ENCODE data around the gene SPATS1. TPM values are rescaled to one million over a fixed set of nuclear protein-coding genes. Genes with fewer than 3 reads are reported as not detected.
"Not testable (repeated sequence)": the region's sequence is repeated elsewhere in the genome, so short reads cannot be mapped to it uniquely, and the experiment has no call there.

The SPATS1 gene
- total RNA-seq, 4 donors from 2014 or later = not detected

GRCh38 chr6:44310241-44310640, 32.2 kb upstream of the SPATS1 start:
- Histone ChIP-seq H3K36me3 (peaks cover 32 to 67% (median 62%) of the 10 kb centered on the region in 4 donors), H3K9me3 (no peaks in the 10 kb centered on the region), H3K27ac (replicated peaks in 1 of 4) (no peak overlapping the region), H3K4me3 (no peak overlapping the region), H3K4me1 (peaks cover 8 to 19% (median 14%) of the 10 kb centered on the region in 4 donors), H3K27me3 (no peaks in the 10 kb centered on the region)
- intact Hi-C loops (cut with DNase I) = no loop called here
- TF ChIP-seq POLR2A (IDR thresholded peaks at IDR 0.05; ENCODE audit: low read depth) (no peak), EP300 (IDR thresholded peaks at IDR 0.05) (no peak), POLR2AphosphoS5 (IDR thresholded peaks at IDR 0.05) (no peak)
- no peak for DNase-seq (ENCODE audit: extremely low spot score)
- WGBS = 100% methylated on average over 3 of the region's 3 CpGs

DNA sequence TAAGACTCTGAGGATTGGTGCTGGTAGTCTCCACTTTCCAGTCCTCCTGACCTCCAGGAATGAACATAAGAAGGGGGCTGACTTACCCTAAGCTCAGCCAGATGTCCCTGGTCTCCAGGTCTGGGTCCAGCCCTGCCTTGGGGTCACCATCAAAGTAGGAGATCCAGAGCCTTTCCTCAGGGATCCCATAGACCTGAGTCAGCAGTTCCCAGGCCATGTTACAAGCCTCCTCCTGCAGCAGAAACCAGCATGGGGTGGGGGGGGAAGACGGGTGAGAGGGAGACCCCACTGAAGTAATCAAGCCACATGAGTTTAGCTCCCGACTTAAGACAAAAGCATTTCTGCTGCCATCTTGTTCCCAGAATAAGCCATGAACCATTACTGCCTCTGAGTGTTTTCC, 31.1 kb upstream of the SPATS1 start:
- H3K4me1 ChIP-seq = peaks cover 8 to 19% (median 14%) of the 10 kb centered on the region in 4 donors
- H3K36me3 ChIP-seq = peaks cover 22 to 56% (median 51%) of the 10 kb centered on the region in 4 donors
- no peak for DNase-seq (ENCODE audit: extremely low spot score)
- intact Hi-C loops (cut with DNase I) = no loop called here
- no peak for TF ChIP-seq POLR2AphosphoS5 (IDR thresholded peaks at IDR 0.05)
- no peak for TF ChIP-seq POLR2A (IDR thresholded peaks at IDR 0.05; ENCODE audit: low read depth)
- TF ChIP-seq, protein P1, sequence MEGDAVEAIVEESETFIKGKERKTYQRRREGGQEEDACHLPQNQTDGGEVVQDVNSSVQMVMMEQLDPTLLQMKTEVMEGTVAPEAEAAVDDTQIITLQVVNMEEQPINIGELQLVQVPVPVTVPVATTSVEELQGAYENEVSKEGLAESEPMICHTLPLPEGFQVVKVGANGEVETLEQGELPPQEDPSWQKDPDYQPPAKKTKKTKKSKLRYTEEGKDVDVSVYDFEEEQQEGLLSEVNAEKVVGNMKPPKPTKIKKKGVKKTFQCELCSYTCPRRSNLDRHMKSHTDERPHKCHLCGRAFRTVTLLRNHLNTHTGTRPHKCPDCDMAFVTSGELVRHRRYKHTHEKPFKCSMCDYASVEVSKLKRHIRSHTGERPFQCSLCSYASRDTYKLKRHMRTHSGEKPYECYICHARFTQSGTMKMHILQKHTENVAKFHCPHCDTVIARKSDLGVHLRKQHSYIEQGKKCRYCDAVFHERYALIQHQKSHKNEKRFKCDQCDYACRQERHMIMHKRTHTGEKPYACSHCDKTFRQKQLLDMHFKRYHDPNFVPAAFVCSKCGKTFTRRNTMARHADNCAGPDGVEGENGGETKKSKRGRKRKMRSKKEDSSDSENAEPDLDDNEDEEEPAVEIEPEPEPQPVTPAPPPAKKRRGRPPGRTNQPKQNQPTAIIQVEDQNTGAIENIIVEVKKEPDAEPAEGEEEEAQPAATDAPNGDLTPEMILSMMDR (IDR thresholded peaks at IDR 0.05) = no peak
- no peak for TF ChIP-seq EP300 (IDR thresholded peaks at IDR 0.05)
- no peak overlapping the region for H3K4me3 ChIP-seq
- WGBS = 89% methylated on average over 2 of the region's 2 CpGs
- H3K27ac ChIP-seq (replicated peaks in 1 of 4) = no peak overlapping the region
- H3K27me3 ChIP-seq = no peaks in the 10 kb centered on the region
- no peaks in the 10 kb centered on the region for H3K9me3 ChIP-seq

DNA sequence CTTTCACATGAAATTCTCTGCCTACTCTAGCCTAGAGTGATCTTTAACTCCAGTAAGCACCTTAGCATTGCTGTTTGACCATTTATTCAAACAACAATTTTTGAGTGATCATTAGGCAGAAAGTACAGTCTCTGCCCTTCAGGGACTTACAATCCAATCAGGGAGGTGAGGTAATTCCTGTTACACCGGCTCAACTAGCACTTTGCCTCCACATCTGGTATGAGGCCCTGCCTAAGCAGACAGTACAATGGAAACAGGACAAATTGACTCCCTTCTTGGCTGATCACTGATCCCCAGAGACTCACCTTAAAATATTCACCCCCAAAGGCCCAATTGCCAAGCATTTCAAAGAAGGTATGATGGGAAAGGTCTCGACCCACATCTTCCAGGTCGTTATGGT, 30.7 kb upstream of the SPATS1 start:
- intact Hi-C loops (cut with DNase I) = no loop called here
- H3K36me3 ChIP-seq = peaks cover 18 to 52% (median 47%) of the 10 kb centered on the region in 4 donors
- H3K4me3 ChIP-seq = peak overlapping the region in 1 of 4 donors; percentile 92
- 79% methylated on average over 3 of the region's 3 CpGs for WGBS
- H3K27me3 ChIP-seq = no peaks in the 10 kb centered on the region
- peaks cover 8 to 19% (median 14%) of the 10 kb centered on the region in 4 donors for H3K4me1 ChIP-seq
- no peak for DNase-seq (ENCODE audit: extremely low spot score)
- no peaks in the 10 kb centered on the region for H3K9me3 ChIP-seq
- H3K27ac ChIP-seq (replicated peaks in 1 of 4) = no peak overlapping the region
- TF ChIP-seq EP300 (IDR thresholded peaks at IDR 0.05) (no peak), POLR2AphosphoS5 (IDR thresholded peaks at IDR 0.05) (no peak), POLR2A (IDR thresholded peaks at IDR 0.05; ENCODE audit: low read depth) (no peak)
- TF ChIP-seq, protein P1 (IDR thresholded peaks at IDR 0.05) = no peak

GRCh38 chr6:44312901-44313788, 29.3 kb upstream of the SPATS1 start, which contains the start of gene AARS2:
TSS of gene AARS2 (minus strand) at chr6:44313347. CDS start at chr6:44313323, 24 bp downstream.
- Histone ChIP-seq H3K9me3 (no peaks in the 10 kb centered on the region), H3K27ac (replicated peaks in 1 of 4) (peak within 1 kb of the TSS; percentile 82 to 87 (median 86)), H3K36me3 (peaks cover 13 to 38% (median 33%) of the 10 kb centered on the region in 4 donors), H3K27me3 (no peaks in the 10 kb centered on the region), H3K4me3 (peak within 1 kb of the TSS; percentile 81 to 97 (median 94)), H3K4me1 (peaks cover 8 to 19% (median 14%) of the 10 kb centered on the region in 4 donors)
- 7% methylated on average over 28 of the region's 52 CpGs for WGBS
- TF ChIP-seq POLR2A (IDR thresholded peaks at IDR 0.05; ENCODE audit: low read depth) (peak; percentile 28), POLR2AphosphoS5 (IDR thresholded peaks at IDR 0.05) (peak; percentile 79 to 90), EP300 (IDR thresholded peaks at IDR 0.05) (no peak)
- TF ChIP-seq, protein P1 (IDR thresholded peaks at IDR 0.05) = peak in 2 of 3 experiments; percentile 94 to 96
- peak; percentile 95 for DNase-seq (ENCODE audit: extremely low spot score)
- intact Hi-C loops (cut with DNase I) = no loop called here

- DNase-seq (ENCODE audit: extremely low spot score); intact Hi-C loops (cut with DNase I); H3K9me3 ChIP-seq; H3K27ac ChIP-seq (replicated peaks in 1 of 4); H3K4me3 ChIP-seq: not testable (repeated sequence)
- H3K27me3 ChIP-seq = peaks cover 0 to 14% (median 0%) of the 10 kb centered on the region in 4 donors
- H3K4me1 ChIP-seq = peaks cover 8 to 19% (median 14%) of the 10 kb centered on the region in 4 donors
- peaks cover 13 to 23% (median 20%) of the 10 kb centered on the region in 4 donors for H3K36me3 ChIP-seq
- 94% methylated on average over 8 of the region's 8 CpGs for WGBS
Measured at GRCh38 chr6:44314657-44315056, 27.8 kb upstream of the SPATS1 start.
